HepG2 (cell line): ENCODE data around the gene CHRNB1. TPM values are rescaled to one million over a fixed set of nuclear protein-coding genes. Genes with fewer than 3 reads are reported as not detected.
A peak's percentile ranks its signal among the peaks of the same experiment; 100 is the strongest.

Experiments used
- AHR ChIP-seq: IDR thresholded peaks from 2 replicates; pipeline ENCODE4 v1.6.1; 2018; ENCODE audit warnings: missing genetic modification reagents, missing compliant biosample characterization
- ATF1 ChIP-seq: IDR thresholded peaks from 2 replicates; pipeline ENCODE4 v1.6.1; 2016; ENCODE audit warnings: mild to moderate bottlenecking, control low read depth
- FOXK2 ChIP-seq: fragments of 450-650 bp; IDR thresholded peaks from 2 replicates; pipeline ENCODE4 v1.6.1; 2016
- HCFC1 ChIP-seq: fragments of 150-350 bp; IDR thresholded peaks from 2 replicates; pipeline ENCODE4 v1.6.1; 2014; ENCODE audit warnings: low read depth, low read length
- NFRKB ChIP-seq: fragments of 450-650 bp; IDR thresholded peaks from 2 replicates; pipeline ENCODE4 v1.6.1; 2017
- NONO ChIP-seq, 2 experiments: fragments of 450-650 bp in 1 of 2; sonication (generic) in 1 of 2; formaldehyde crosslinking in 1 of 2; IDR thresholded peaks in 1 of 2; conservative IDR thresholded peaks in 1 of 2; 2 replicates each; pipeline versions ENCODE4 v1.6.1 to v1.8.0; 2017 to 2022; ENCODE audit warnings: mild to moderate bottlenecking in 1 of 2, missing genetic modification reagents in 1 of 2, moderate library complexity in 1 of 2
- PRMT3 ChIP-seq: sonication (generic); formaldehyde crosslinking; IDR thresholded peaks from 2 replicates; pipeline ENCODE4 v1.8.1; 2022; ENCODE audit warnings: low read depth, mild to moderate bottlenecking, moderate library complexity, missing genetic modification reagents, borderline replicate concordance
- SKI ChIP-seq: fragments of 450-650 bp; IDR thresholded peaks from one replicate; pipeline ENCODE4 v1.6.1; 2018; ENCODE audit warnings: mild to moderate bottlenecking; ENCODE audit not compliant: partially characterized antibody
- SPEN ChIP-seq: sonication (generic); formaldehyde crosslinking; IDR thresholded peaks from 2 replicates; pipeline ENCODE4 v1.5.1; 2020; ENCODE audit warnings: low read depth, mild to moderate bottlenecking, missing genetic modification reagents
- SRSF4 ChIP-seq: fragments of 200-400 bp; formaldehyde crosslinking; IDR thresholded peaks from one replicate; pipeline ENCODE4 v1.6.1; 2018; ENCODE audit warnings: mild to moderate bottlenecking, low read depth, low read length, moderate library complexity; ENCODE audit not compliant: poor library complexity, severe bottlenecking
- ZBTB1 ChIP-seq: sonication (generic); formaldehyde crosslinking; IDR thresholded peaks from 2 replicates; pipeline ENCODE4 v1.4.0; 2020; ENCODE audit warnings: missing genetic modification reagents, borderline replicate concordance
- ZNF747 ChIP-seq: sonication (generic); formaldehyde crosslinking; IDR thresholded peaks from 2 replicates; pipeline ENCODE4 v1.8.1; 2023; ENCODE audit warnings: missing genetic modification reagents, mild to moderate bottlenecking, borderline replicate concordance
- ZNF749 ChIP-seq: sonication (generic); formaldehyde crosslinking; IDR thresholded peaks from 2 replicates; pipeline ENCODE4 v1.8.0; 2022; ENCODE audit warnings: mild to moderate bottlenecking, missing genetic modification reagents, moderate library complexity, borderline replicate concordance
- ZNF788 ChIP-seq: sonication (generic); formaldehyde crosslinking; IDR thresholded peaks from 2 replicates; pipeline ENCODE4 v1.5.0; 2020; ENCODE audit warnings: mild to moderate bottlenecking, missing genetic modification reagents, borderline replicate concordance
- polyA plus RNA-seq, 8 experiments: library from polyadenylated mRNA; depleted of rRNA in 3 of 8; stranded (reverse) in 7 of 8; unstranded in 1 of 8; fragments of >200 nt; fragmentation: Illumina TruSeq in 4 of 8; extraction: Trizol in 4 of 8; gene quantifications; 2 replicates each; pipeline versions ENCODE4 v1.2.1 to v1.2.3, GENCODE V29; 2011 to 2016; ENCODE audit warnings: low read depth in 4 of 8, missing spikeins in 1 of 8, mixed read lengths in 1 of 8; ENCODE audit not compliant: insufficient read depth in 1 of 8
- total RNA-seq, 5 experiments: library from RNA; depleted of rRNA; stranded (reverse); fragments of >200 nt; fragmentation: Illumina TruSeq; extraction: Trizol; gene quantifications; 2 replicates each; pipeline ENCODE4 v1.2.3, GENCODE V29; 2016; ENCODE audit warnings: low read depth in 1 of 5
- TF ChIP-seq, protein P1 (sequence below): sonication (generic); formaldehyde crosslinking; IDR thresholded peaks from 2 replicates; pipeline ENCODE4 v1.4.0; 2020; ENCODE audit warnings: missing genetic modification reagents, mild to moderate bottlenecking, borderline replicate concordance
- TF ChIP-seq, protein P2 (sequence below): IDR thresholded peaks from 2 replicates; pipeline ENCODE4 v1.6.1; 2016
- TF ChIP-seq, protein P3 (sequence below): sonication (generic); formaldehyde crosslinking; IDR thresholded peaks from 2 replicates; pipeline ENCODE4 v1.4.0; 2020; ENCODE audit warnings: missing genetic modification reagents, borderline replicate concordance
- TF ChIP-seq, protein P4 (sequence below): sonication (generic); formaldehyde crosslinking; IDR thresholded peaks from 2 replicates; pipeline ENCODE4 v1.8.1; 2023; ENCODE audit warnings: mild to moderate bottlenecking, missing genetic modification reagents
- TF ChIP-seq, protein P5 (sequence below): sonication (generic); formaldehyde crosslinking; IDR thresholded peaks from 2 replicates; pipeline ENCODE4 v1.4.0; 2020; ENCODE audit warnings: low read depth, mild to moderate bottlenecking, missing genetic modification reagents

Gene CHRNB1
- total and polyA plus RNA-seq, 2 of the 13 experiments (the other 11 are each of a cell fraction or from before 2014, with no cell fraction given) = 5.4 to 33.7 TPM

DNA sequence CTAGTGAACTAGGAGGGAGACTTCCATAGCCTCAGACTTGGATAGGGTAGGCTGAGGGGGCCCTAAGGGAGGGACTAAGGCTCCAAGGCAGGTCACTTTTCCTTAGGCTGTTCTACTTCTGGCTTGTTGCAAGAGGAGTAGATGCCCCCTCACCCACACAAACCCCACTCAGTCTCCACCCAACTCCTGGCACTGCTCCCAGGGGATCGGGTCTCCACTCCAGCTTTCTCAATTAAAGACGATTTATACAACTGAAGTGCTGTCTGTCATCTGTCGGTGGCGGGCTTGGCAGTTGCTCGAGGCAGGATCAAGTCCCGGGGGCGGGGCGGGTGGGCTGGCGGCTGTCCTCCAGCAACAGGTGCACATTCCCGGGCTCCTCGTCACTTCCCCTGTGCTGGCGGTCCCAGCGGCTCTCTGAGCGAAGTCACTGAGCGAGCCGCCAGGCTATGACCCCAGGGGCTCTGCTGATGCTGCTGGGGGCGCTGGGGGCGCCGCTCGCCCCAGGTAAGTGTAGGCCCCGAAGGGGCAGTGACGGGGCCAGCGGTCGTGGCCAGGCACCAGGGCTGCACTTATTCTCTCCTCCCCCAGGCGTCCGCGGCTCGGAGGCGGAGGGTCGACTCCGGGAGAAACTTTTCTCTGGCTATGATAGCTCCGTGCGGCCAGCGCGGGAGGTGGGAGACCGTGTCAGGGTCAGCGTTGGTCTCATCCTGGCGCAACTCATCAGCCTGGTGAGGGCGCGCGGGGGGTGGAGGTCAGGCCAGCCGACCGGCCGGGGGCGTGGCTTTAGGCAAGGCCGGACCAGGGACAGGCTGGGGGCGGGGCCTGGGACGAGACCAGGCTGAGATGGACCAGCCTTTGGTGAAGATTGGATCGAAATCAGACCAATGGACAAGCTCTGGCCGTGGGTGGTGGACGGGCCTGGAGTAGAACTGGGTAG lies at the start of gene CHRNB1 (continued):
- TF ChIP-seq, protein P1, sequence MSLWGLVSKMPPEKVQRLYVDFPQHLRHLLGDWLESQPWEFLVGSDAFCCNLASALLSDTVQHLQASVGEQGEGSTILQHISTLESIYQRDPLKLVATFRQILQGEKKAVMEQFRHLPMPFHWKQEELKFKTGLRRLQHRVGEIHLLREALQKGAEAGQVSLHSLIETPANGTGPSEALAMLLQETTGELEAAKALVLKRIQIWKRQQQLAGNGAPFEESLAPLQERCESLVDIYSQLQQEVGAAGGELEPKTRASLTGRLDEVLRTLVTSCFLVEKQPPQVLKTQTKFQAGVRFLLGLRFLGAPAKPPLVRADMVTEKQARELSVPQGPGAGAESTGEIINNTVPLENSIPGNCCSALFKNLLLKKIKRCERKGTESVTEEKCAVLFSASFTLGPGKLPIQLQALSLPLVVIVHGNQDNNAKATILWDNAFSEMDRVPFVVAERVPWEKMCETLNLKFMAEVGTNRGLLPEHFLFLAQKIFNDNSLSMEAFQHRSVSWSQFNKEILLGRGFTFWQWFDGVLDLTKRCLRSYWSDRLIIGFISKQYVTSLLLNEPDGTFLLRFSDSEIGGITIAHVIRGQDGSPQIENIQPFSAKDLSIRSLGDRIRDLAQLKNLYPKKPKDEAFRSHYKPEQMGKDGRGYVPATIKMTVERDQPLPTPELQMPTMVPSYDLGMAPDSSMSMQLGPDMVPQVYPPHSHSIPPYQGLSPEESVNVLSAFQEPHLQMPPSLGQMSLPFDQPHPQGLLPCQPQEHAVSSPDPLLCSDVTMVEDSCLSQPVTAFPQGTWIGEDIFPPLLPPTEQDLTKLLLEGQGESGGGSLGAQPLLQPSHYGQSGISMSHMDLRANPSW (CRISPR knock-in tag) = no peak
- TF ChIP-seq NFRKB (no peak), ATF1 (CRISPR knock-in tag) (no peak), AHR (no peak), SKI (peak; percentile 31), ZNF747 (CRISPR knock-in tag) (peak; percentile 78; the same call in 1 of the 2 replicates), PRMT3 (CRISPR knock-in tag) (no peak), SPEN (CRISPR knock-in tag) (peak; percentile 73), ZNF749 (CRISPR knock-in tag) (0 out of 2 replicates have a peak, but pooled peaks have one; percentile 49), ZNF788 (CRISPR knock-in tag) (peak; percentile 87; the same call in 1 of the 2 replicates), NONO (IDR thresholded peaks at IDR 0.05) (no peak), NONO (CRISPR knock-in tag; conservative IDR thresholded peaks at IDR 0.05) (peak; percentile 78), HCFC1 (no peak), ZBTB1 (CRISPR knock-in tag) (no peak), SRSF4 (no peak), FOXK2 (no peak)
- TF ChIP-seq, protein P2, sequence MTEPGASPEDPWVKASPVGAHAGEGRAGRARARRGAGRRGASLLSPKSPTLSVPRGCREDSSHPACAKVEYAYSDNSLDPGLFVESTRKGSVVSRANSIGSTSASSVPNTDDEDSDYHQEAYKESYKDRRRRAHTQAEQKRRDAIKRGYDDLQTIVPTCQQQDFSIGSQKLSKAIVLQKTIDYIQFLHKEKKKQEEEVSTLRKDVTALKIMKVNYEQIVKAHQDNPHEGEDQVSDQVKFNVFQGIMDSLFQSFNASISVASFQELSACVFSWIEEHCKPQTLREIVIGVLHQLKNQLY = no peak
- TF ChIP-seq, protein P3, sequence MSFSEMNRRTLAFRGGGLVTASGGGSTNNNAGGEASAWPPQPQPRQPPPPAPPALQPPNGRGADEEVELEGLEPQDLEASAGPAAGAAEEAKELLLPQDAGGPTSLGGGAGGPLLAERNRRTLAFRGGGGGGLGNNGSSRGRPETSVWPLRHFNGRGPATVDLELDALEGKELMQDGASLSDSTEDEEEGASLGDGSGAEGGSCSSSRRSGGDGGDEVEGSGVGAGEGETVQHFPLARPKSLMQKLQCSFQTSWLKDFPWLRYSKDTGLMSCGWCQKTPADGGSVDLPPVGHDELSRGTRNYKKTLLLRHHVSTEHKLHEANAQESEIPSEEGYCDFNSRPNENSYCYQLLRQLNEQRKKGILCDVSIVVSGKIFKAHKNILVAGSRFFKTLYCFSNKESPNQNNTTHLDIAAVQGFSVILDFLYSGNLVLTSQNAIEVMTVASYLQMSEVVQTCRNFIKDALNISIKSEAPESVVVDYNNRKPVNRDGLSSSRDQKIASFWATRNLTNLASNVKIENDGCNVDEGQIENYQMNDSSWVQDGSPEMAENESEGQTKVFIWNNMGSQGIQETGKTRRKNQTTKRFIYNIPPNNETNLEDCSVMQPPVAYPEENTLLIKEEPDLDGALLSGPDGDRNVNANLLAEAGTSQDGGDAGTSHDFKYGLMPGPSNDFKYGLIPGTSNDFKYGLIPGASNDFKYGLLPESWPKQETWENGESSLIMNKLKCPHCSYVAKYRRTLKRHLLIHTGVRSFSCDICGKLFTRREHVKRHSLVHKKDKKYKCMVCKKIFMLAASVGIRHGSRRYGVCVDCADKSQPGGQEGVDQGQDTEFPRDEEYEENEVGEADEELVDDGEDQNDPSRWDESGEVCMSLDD = peak; percentile 54; the same call in 1 of the 2 replicates
- TF ChIP-seq, protein P4, sequence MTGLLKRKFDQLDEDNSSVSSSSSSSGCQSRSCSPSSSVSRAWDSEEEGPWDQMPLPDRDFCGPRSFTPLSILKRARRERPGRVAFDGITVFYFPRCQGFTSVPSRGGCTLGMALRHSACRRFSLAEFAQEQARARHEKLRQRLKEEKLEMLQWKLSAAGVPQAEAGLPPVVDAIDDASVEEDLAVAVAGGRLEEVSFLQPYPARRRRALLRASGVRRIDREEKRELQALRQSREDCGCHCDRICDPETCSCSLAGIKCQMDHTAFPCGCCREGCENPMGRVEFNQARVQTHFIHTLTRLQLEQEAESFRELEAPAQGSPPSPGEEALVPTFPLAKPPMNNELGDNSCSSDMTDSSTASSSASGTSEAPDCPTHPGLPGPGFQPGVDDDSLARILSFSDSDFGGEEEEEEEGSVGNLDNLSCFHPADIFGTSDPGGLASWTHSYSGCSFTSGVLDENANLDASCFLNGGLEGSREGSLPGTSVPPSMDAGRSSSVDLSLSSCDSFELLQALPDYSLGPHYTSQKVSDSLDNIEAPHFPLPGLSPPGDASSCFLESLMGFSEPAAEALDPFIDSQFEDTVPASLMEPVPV (CRISPR knock-in tag) = no peak
- TF ChIP-seq, protein P5, sequence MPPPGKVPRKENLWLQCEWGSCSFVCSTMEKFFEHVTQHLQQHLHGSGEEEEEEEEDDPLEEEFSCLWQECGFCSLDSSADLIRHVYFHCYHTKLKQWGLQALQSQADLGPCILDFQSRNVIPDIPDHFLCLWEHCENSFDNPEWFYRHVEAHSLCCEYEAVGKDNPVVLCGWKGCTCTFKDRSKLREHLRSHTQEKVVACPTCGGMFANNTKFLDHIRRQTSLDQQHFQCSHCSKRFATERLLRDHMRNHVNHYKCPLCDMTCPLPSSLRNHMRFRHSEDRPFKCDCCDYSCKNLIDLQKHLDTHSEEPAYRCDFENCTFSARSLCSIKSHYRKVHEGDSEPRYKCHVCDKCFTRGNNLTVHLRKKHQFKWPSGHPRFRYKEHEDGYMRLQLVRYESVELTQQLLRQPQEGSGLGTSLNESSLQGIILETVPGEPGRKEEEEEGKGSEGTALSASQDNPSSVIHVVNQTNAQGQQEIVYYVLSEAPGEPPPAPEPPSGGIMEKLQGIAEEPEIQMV = peak; percentile 69; the same call in 1 of the 2 replicates
